Loucy (cell line): Measurements from ENCODE around the gene ZBTB16.

Experiments used
- CTCF ChIP-seq: fragments of 200-600 bp; sonication (generic); conservative IDR thresholded peaks from 2 replicates; pipeline ENCODE4 v1.5.1; 2014; ENCODE audit warnings: mild to moderate bottlenecking, antibody characterized with exemption, low read length
- EZH2phosphoT487 ChIP-seq: fragments of 200-600 bp; IDR thresholded peaks from 2 replicates; pipeline ENCODE4 v1.6.1; 2018; ENCODE audit warnings: antibody characterized with exemption, mild to moderate bottlenecking, moderate library complexity, borderline replicate concordance

- TF ChIP-seq CTCF = no peak
- no peak for TF ChIP-seq EZH2phosphoT487
Measured at GRCh38 chr11:114073007-114073827, 13.7 kb downstream of the ZBTB16 start.
